HepG2 (cell line): ENCODE results near the gene ZC3H7B. TPM values are rescaled to one million over a fixed set of nuclear protein-coding genes. Genes with fewer than 3 reads are reported as not detected.

ENCODE experiments used
- CCAR2 ChIP-seq: fragments of 200-400 bp; formaldehyde crosslinking; optimal IDR thresholded peaks from 2 replicates; pipeline ENCODE3; 2018; ENCODE audit warnings: low read depth, mild to moderate bottlenecking, low read length, moderate library complexity
- ETV6 ChIP-seq: sonication (generic); formaldehyde crosslinking; conservative IDR thresholded peaks from 2 replicates; pipeline ENCODE4 v1.4.0; 2020; ENCODE audit warnings: missing genetic modification reagents
- FIP1L1 ChIP-seq: fragments of 200-400 bp; formaldehyde crosslinking; IDR thresholded peaks from 2 replicates; pipeline ENCODE4 v1.6.1; 2018; ENCODE audit warnings: low read depth, mild to moderate bottlenecking, low read length, moderate library complexity, borderline replicate concordance; ENCODE audit not compliant: insufficient read depth
- HCFC1 ChIP-seq: fragments of 150-350 bp; IDR thresholded peaks from 2 replicates; pipeline ENCODE4 v1.6.1; 2014; ENCODE audit warnings: low read depth, low read length
- HNRNPH1 ChIP-seq: fragments of 200-400 bp; formaldehyde crosslinking; optimal IDR thresholded peaks from 2 replicates; pipeline ENCODE3; 2017; ENCODE audit warnings: mild to moderate bottlenecking, low read depth, low read length
- HNRNPLL ChIP-seq: fragments of 200-400 bp; formaldehyde crosslinking; IDR thresholded peaks from 2 replicates; pipeline ENCODE4 v1.6.1; 2017; ENCODE audit warnings: mild to moderate bottlenecking, low read depth, low read length; ENCODE audit not compliant: poor library complexity, severe bottlenecking
- KLF9 ChIP-seq: IDR thresholded peaks from 2 replicates; pipeline ENCODE4 v1.6.1; 2016; ENCODE audit warnings: low read depth
- MATR3 ChIP-seq: sonication (generic); formaldehyde crosslinking; IDR thresholded peaks from 2 replicates; pipeline ENCODE4 v1.4.0; 2020; ENCODE audit warnings: missing genetic modification reagents
- NBN ChIP-seq: fragments of 450-650 bp; conservative IDR thresholded peaks from 2 replicates; pipeline ENCODE4 v1.6.1; 2017
- RARA ChIP-seq: IDR thresholded peaks from 2 replicates; pipeline ENCODE4 v1.6.1; 2016; ENCODE audit warnings: missing genetic modification reagents, missing compliant biosample characterization
- RARG ChIP-seq: sonication (generic); formaldehyde crosslinking; IDR thresholded peaks from 2 replicates; pipeline ENCODE4 v1.4.0; 2020; ENCODE audit warnings: low read depth, mild to moderate bottlenecking, missing genetic modification reagents
- RBM22 ChIP-seq: fragments of 200-400 bp; formaldehyde crosslinking; optimal IDR thresholded peaks from 2 replicates; pipeline ENCODE3; 2017; ENCODE audit warnings: mild to moderate bottlenecking, low read length, moderate library complexity
- RORA ChIP-seq: sonication (generic); formaldehyde crosslinking; IDR thresholded peaks from 2 replicates; pipeline ENCODE4 v1.5.0; 2020; ENCODE audit warnings: mild to moderate bottlenecking, missing genetic modification reagents, moderate library complexity
- TAF15 ChIP-seq: fragments of 200-400 bp; formaldehyde crosslinking; IDR thresholded peaks from one replicate; pipeline ENCODE4 v1.6.1; 2018; ENCODE audit warnings: mild to moderate bottlenecking, low read depth, low read length; ENCODE audit not compliant: poor library complexity, severe bottlenecking
- TFDP1 ChIP-seq: IDR thresholded peaks from 2 replicates; pipeline ENCODE4 v1.6.1; 2016; ENCODE audit warnings: missing compliant biosample characterization, missing genetic modification reagents, borderline replicate concordance
- USF2 ChIP-seq, 2 experiments: sonication (generic) in 1 of 2; formaldehyde crosslinking in 1 of 2; IDR thresholded peaks; 2 replicates each; pipeline versions ENCODE4 v1.5.1 to v1.6.1; 2011 to 2020; ENCODE audit warnings: borderline replicate concordance in 1 of 2, low read depth in 1 of 2, low read length in 1 of 2, mild to moderate bottlenecking in 1 of 2, missing genetic modification reagents in 1 of 2, moderate library complexity in 1 of 2
- ZBTB38 ChIP-seq: sonication (generic); formaldehyde crosslinking; IDR thresholded peaks from 2 replicates; pipeline ENCODE4 v1.5.1; 2020; ENCODE audit warnings: mild to moderate bottlenecking, missing genetic modification reagents
- ZKSCAN5 ChIP-seq: sonication (generic); formaldehyde crosslinking; IDR thresholded peaks from 2 replicates; pipeline ENCODE4 v1.5.1; 2020; ENCODE audit warnings: mild to moderate bottlenecking, missing genetic modification reagents
- ZNF205 ChIP-seq: IDR thresholded peaks from 2 replicates; pipeline ENCODE4 v1.6.1; 2018; ENCODE audit warnings: missing biosample characterization, missing genetic modification reagents
- ZNF235 ChIP-seq: sonication (generic); formaldehyde crosslinking; IDR thresholded peaks from 2 replicates; pipeline ENCODE4 v1.8.1; 2023; ENCODE audit warnings: mild to moderate bottlenecking, missing genetic modification reagents, borderline replicate concordance
- ZNF350 ChIP-seq: sonication (generic); formaldehyde crosslinking; IDR thresholded peaks from 2 replicates; pipeline ENCODE4 v1.4.0; 2020; ENCODE audit warnings: mild to moderate bottlenecking, low read depth, missing genetic modification reagents, borderline replicate concordance
- ZNF484 ChIP-seq: sonication (generic); formaldehyde crosslinking; IDR thresholded peaks from 2 replicates; pipeline ENCODE4 v1.5.1; 2020; ENCODE audit warnings: mild to moderate bottlenecking, low read depth, missing genetic modification reagents, borderline replicate concordance
- ZNF784 ChIP-seq: sonication (generic); formaldehyde crosslinking; IDR thresholded peaks from 2 replicates; pipeline ENCODE4 v1.5.1; 2020; ENCODE audit warnings: missing genetic modification reagents, mild to moderate bottlenecking, borderline replicate concordance
- polyA plus RNA-seq, 8 experiments: library from polyadenylated mRNA; depleted of rRNA in 3 of 8; stranded (reverse) in 7 of 8; unstranded in 1 of 8; fragments of >200 nt; fragmentation: Illumina TruSeq in 4 of 8; extraction: Trizol in 4 of 8; gene quantifications; 2 replicates each; pipeline versions ENCODE4 v1.2.1 to v1.2.3, GENCODE V29; 2011 to 2016; ENCODE audit warnings: low read depth in 4 of 8, missing spikeins in 1 of 8, mixed read lengths in 1 of 8; ENCODE audit not compliant: insufficient read depth in 1 of 8
- total RNA-seq, 5 experiments: library from RNA; depleted of rRNA; stranded (reverse); fragments of >200 nt; fragmentation: Illumina TruSeq; extraction: Trizol; gene quantifications; 2 replicates each; pipeline ENCODE4 v1.2.3, GENCODE V29; 2016; ENCODE audit warnings: low read depth in 1 of 5
- TF ChIP-seq, protein P1 (sequence below): sonication (generic); formaldehyde crosslinking; IDR thresholded peaks from 2 replicates; pipeline ENCODE4 v1.4.0; 2020; ENCODE audit warnings: mild to moderate bottlenecking, missing genetic modification reagents
- TF ChIP-seq, protein P2 (sequence below): IDR thresholded peaks from 2 replicates; pipeline ENCODE4 v1.6.1; 2016

ZC3H7B gene
- total and polyA plus RNA-seq, 2 of the 13 experiments (the other 11 are each of a cell fraction or from before 2014, with no cell fraction given): 26.4 to 37.2 TPM

GRCh38 chr22:41380993-41381328 is 79.6 kb downstream of the ZC3H7B start (continued):
- TF ChIP-seq TFDP1 (CRISPR knock-in tag): peak; percentile 48; the same call in 1 of the 2 replicates
- TF ChIP-seq FIP1L1: no peak
- TF ChIP-seq, protein P1, sequence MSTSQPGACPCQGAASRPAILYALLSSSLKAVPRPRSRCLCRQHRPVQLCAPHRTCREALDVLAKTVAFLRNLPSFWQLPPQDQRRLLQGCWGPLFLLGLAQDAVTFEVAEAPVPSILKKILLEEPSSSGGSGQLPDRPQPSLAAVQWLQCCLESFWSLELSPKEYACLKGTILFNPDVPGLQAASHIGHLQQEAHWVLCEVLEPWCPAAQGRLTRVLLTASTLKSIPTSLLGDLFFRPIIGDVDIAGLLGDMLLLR (CRISPR knock-in tag): no peak; the same call in 1 of the 2 replicates
- 0 out of 2 replicates have a peak, but pooled peaks have one; percentile 22 for TF ChIP-seq ZNF205 (CRISPR knock-in tag)
- TF ChIP-seq ZKSCAN5 (CRISPR knock-in tag): no peak
- peak; percentile 41; the same call in 1 of the 2 replicates for TF ChIP-seq ZNF784 (CRISPR knock-in tag)
- peak; percentile 56 for TF ChIP-seq HNRNPLL
- peak; percentile 62 for TF ChIP-seq RARA
- no peak for TF ChIP-seq ETV6 (CRISPR knock-in tag)
- TF ChIP-seq ZNF350 (CRISPR knock-in tag): no peak
- no peak for TF ChIP-seq KLF9 (CRISPR knock-in tag)
- TF ChIP-seq, protein P2, sequence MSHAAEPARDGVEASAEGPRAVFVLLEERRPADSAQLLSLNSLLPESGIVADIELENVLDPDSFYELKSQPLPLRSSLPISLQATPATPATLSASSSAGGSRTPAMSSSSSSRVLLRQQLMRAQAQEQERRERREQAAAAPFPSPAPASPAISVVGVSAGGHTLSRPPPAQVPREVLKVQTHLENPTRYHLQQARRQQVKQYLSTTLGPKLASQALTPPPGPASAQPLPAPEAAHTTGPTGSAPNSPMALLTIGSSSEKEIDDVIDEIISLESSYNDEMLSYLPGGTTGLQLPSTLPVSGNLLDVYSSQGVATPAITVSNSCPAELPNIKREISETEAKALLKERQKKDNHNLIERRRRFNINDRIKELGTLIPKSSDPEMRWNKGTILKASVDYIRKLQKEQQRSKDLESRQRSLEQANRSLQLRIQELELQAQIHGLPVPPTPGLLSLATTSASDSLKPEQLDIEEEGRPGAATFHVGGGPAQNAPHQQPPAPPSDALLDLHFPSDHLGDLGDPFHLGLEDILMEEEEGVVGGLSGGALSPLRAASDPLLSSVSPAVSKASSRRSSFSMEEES (CRISPR knock-in tag): peak; percentile 40; the same call in 1 of the 2 replicates
- no peak for TF ChIP-seq USF2 (IDR thresholded peaks at IDR 0.05; ENCODE audit: low read depth, low read length)
- TF ChIP-seq USF2 (CRISPR knock-in tag; IDR thresholded peaks at IDR 0.05; ENCODE audit: borderline replicate concordance): no peak
- no peak for TF ChIP-seq ZNF484 (CRISPR knock-in tag)
- TF ChIP-seq RARG (CRISPR knock-in tag): no peak
- TF ChIP-seq RBM22: no peak
- TF ChIP-seq HNRNPH1: no peak
- no peak for TF ChIP-seq HCFC1
- no peak for TF ChIP-seq MATR3 (CRISPR knock-in tag)
- no peak for TF ChIP-seq CCAR2
- TF ChIP-seq TAF15: no peak
- TF ChIP-seq NBN: no peak
- no peak for TF ChIP-seq RORA (CRISPR knock-in tag)
- TF ChIP-seq ZNF235 (CRISPR knock-in tag): no peak
- 0 out of 2 replicates have a peak, but pooled peaks have one; percentile 26 for TF ChIP-seq ZBTB38 (CRISPR knock-in tag)
